Prostate gland (tissue), 2 donors: ENCODE data around the gene LRRC14B. TPM values are rescaled to one million over a fixed set of nuclear protein-coding genes. Genes with fewer than 3 reads are reported as not detected.
A peak's percentile ranks its signal among the peaks of the same experiment; 100 is the strongest.
"Not testable (repeated sequence)": the region's sequence is repeated elsewhere in the genome, so short reads cannot be mapped to it uniquely, and the experiment has no call there.

Experiments
- DNase-seq: peaks from one replicate; pipeline ENCODE4 v3.0.0-alpha.2; 2019; ENCODE audit warnings: low spot score
- H3K27ac ChIP-seq, 2 donors: fragments of 200-600 bp; sonication (generic); 2 replicates each; pipeline ENCODE4 v1.5.1; 2017 to 2019
- H3K27me3 ChIP-seq: fragments of 200-600 bp; sonication (generic); replicated peaks from 2 replicates; pipeline ENCODE4 v1.5.1; 2019; ENCODE audit not compliant: insufficient read depth
- H3K36me3 ChIP-seq, 2 donors: fragments of 200-600 bp; sonication (generic); 1 replicate in 1 of 2; 2 replicates in 1 of 2; pipeline versions ENCODE4 v1.5.1 to v1.8.1; 2017 to 2019
- H3K4me1 ChIP-seq: fragments of 200-600 bp; sonication (generic); replicated peaks from 2 replicates; pipeline ENCODE4 v1.5.1; 2019
- H3K4me3 ChIP-seq, 2 donors: fragments of 200-600 bp; sonication (generic); 2 replicates each; pipeline ENCODE4 v1.5.1; 2017 to 2019
- H3K9me3 ChIP-seq: fragments of 200-600 bp; sonication (generic); 2 replicates; pipeline ENCODE4 v1.5.1; 2017
- POLR2A ChIP-seq: fragments of 450-650 bp; IDR thresholded peaks from one replicate; pipeline ENCODE4 v1.6.1; 2016; ENCODE audit warnings: antibody characterized with exemption, mild to moderate bottlenecking
- POLR2AphosphoS5 ChIP-seq: sonication (generic); formaldehyde crosslinking; IDR thresholded peaks from one replicate; pipeline ENCODE4 v1.6.1; 2017; ENCODE audit warnings: antibody characterized with exemption
- WGBS: methylation state at CpG from one replicate; pipeline ENCODE4 v1.1.5; 2018; 5-methylcytosine and 5-hydroxymethylcytosine counted together
- intact Hi-C: fragments of 100-400 bp; cut with DNase I; formaldehyde crosslinking; loops from one replicate; pipeline ENCODE4 v1.14.2; 2022
- total RNA-seq, 2 donors: library from RNA; depleted of rRNA; stranded (reverse); fragments of >200 nt; gene quantifications; one replicate each; pipeline ENCODE4 v1.1.0, GENCODE V29; 2016
- TF ChIP-seq, protein P1 (sequence below), 4 experiments: fragments of 200-600 bp in 2 of 4; fragments of 450-650 bp in 2 of 4; sonication (generic) in 2 of 4; IDR thresholded peaks; 1 replicate in 3 of 4; 2 replicates in 1 of 4; pipeline ENCODE4 v1.5.1; 2016 to 2019; ENCODE audit warnings: antibody characterized with exemption in 4 of 4, mild to moderate bottlenecking in 2 of 4, moderate library complexity in 2 of 4

Gene LRRC14B
- total RNA-seq, 2 donors from 2014 or later = 1.0 TPM; not detected in 1

DNA sequence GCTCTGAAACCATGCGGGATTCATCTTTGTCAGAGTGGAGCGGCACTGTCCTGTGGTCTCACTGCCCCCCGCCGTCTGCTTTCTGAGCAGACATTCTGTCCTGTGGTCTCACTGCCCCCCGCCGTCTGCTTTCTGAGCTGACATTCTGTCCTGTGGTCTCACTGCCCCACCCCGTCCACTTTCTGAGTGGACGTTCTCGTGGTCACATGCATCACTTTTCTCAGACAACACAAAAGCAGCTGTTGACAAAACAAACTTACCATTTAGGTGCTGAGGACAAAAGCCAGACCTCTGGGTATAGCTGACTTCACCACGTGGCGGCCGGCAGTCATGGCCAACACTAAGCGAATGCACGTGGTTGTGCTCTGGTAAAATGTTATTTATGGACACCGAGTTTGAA, 2.8 kb downstream of the LRRC14B start:
- no peaks in the 10 kb centered on the region for H3K27me3 ChIP-seq
- no peaks in the 10 kb centered on the region for H3K9me3 ChIP-seq
- no peak for TF ChIP-seq POLR2AphosphoS5
- peaks cover 5% of the 10 kb centered on the region for H3K4me1 ChIP-seq
- WGBS = 87% methylated on average over 15 of the region's 15 CpGs
- H3K36me3 ChIP-seq = no peaks in the 10 kb centered on the region
- H3K27ac ChIP-seq = no peak overlapping the region
- intact Hi-C loops = no loop called here
- no peak overlapping the region for H3K4me3 ChIP-seq
- DNase-seq = no peak

DNA sequence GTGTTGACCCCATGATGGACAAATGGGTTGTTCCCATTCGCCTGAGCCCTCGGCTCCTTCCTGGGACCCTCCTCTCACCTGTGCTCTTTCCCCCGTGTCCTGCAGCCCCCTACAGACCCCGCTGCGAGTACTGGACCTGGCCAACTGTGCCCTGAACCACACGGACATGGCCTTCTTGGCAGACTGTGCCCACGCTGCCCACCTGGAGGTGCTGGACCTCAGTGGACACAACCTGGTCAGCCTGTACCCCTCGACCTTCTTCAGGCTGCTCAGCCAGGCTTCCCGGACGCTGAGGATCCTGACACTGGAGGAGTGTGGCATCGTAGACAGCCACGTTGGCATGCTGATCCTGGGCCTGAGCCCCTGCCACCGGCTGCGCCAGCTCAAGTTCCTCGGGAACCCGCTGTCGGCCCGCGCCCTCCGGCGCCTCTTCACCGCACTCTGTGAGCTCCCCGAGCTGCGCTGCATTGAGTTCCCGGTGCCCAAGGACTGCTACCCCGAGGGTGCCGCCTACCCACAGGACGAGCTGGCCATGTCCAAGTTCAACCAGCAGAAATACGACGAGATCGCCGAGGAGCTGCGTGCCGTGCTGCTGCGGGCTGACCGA, 3.4 kb downstream of the LRRC14B start:
- no peaks in the 10 kb centered on the region for H3K27me3 ChIP-seq
- no peak overlapping the region for H3K4me3 ChIP-seq
- H3K36me3 ChIP-seq = no peaks in the 10 kb centered on the region
- TF ChIP-seq, protein P1, sequence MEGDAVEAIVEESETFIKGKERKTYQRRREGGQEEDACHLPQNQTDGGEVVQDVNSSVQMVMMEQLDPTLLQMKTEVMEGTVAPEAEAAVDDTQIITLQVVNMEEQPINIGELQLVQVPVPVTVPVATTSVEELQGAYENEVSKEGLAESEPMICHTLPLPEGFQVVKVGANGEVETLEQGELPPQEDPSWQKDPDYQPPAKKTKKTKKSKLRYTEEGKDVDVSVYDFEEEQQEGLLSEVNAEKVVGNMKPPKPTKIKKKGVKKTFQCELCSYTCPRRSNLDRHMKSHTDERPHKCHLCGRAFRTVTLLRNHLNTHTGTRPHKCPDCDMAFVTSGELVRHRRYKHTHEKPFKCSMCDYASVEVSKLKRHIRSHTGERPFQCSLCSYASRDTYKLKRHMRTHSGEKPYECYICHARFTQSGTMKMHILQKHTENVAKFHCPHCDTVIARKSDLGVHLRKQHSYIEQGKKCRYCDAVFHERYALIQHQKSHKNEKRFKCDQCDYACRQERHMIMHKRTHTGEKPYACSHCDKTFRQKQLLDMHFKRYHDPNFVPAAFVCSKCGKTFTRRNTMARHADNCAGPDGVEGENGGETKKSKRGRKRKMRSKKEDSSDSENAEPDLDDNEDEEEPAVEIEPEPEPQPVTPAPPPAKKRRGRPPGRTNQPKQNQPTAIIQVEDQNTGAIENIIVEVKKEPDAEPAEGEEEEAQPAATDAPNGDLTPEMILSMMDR (IDR thresholded peaks at IDR 0.05) = no peak
- TF ChIP-seq POLR2AphosphoS5 (no peak), POLR2A (no peak)
- intact Hi-C loops = no loop called here
- H3K4me1 ChIP-seq = peaks cover 5% of the 10 kb centered on the region
- no peak overlapping the region for H3K27ac ChIP-seq
- H3K9me3 ChIP-seq = no peaks in the 10 kb centered on the region
- DNase-seq = no peak
- WGBS = 93% methylated on average over 36 of the region's 36 CpGs

DNA sequence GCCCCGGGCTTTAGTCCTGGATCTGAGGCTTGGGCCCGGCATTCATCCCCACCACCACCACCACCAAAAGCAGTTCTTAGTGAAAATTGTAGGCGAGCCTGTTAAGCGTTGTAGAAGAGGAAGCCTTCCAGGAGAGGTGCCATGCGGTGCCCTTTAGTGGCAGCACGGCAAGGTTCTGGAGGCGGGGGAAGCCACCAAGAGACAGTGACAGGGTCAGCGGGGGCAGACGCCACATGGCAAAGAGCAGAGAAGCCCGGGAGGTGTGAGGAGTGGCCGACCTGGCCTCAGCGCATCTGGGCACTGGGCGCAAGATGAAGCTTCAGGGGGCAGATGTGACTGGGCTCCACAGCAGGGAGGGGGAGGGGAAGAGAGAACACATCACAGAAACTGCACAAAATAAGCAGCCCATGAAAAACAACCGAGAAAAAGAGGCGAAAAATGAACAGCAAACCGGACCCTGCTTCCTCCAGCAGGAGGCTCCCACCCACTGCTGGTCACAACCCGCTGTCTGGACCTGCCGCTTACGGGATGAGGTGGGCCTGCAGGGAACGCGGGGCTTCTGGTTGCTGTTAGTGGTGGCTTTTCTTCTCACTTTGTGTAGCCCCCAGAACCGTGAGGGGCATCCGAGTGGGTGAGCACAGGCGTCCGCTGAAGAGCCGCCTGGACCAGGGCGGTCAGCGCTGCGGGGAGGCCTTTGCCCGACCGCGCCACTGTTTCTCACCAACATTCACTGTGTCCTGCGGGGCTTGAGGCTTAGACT, 4.3 kb downstream of the LRRC14B start:
- H3K27me3 ChIP-seq = no peaks in the 10 kb centered on the region
- no peaks in the 10 kb centered on the region for H3K9me3 ChIP-seq
- intact Hi-C loops = no loop called here
- TF ChIP-seq POLR2A (no peak), POLR2AphosphoS5 (no peak)
- TF ChIP-seq, protein P1 (IDR thresholded peaks at IDR 0.05) = no peak
- no peaks in the 10 kb centered on the region for H3K36me3 ChIP-seq
- H3K4me3 ChIP-seq = no peak overlapping the region
- H3K4me1 ChIP-seq = peaks cover 5% of the 10 kb centered on the region
- 86% methylated on average over 33 of the region's 33 CpGs for WGBS
- H3K27ac ChIP-seq = no peak overlapping the region
- no peak for DNase-seq

GRCh38 chr5:196350-196749, 5.1 kb downstream of the LRRC14B start:
- intact Hi-C loops = no loop called here
- no peak for DNase-seq
- H3K27ac ChIP-seq = no peak overlapping the region
- H3K27me3 ChIP-seq = no peaks in the 10 kb centered on the region
- H3K4me3 ChIP-seq = no peak overlapping the region
- H3K4me1 ChIP-seq = peaks cover 2% of the 10 kb centered on the region
- H3K9me3 ChIP-seq = no peaks in the 10 kb centered on the region
- TF ChIP-seq, protein P1 (IDR thresholded peaks at IDR 0.05) = no peak
- TF ChIP-seq POLR2A (no peak), POLR2AphosphoS5 (no peak)
- WGBS = 73% methylated on average over 9 of the region's 10 CpGs
- no peaks in the 10 kb centered on the region for H3K36me3 ChIP-seq

DNA sequence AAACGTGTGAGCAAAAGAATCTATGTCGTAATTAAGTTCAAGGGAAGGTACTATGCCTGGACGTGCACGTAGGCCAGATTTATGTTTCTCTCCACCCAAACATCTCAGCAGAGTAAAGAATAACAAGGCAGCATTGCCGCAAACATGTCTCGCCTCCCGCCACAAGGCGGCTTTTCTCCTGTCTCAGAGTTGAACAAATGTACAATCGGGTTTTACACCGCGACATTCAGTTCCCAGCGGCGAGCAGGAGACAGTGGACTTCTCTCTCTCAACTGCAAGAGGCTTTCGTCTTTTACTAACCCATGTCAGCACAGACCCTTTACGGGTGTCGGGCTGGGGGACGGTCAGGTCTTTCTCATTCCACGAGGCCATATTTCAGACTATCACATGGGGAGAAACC, 5.7 kb downstream of the LRRC14B start:
- H3K9me3 ChIP-seq, H3K4me1 ChIP-seq, H3K27ac ChIP-seq, H3K4me3 ChIP-seq, H3K36me3 ChIP-seq, H3K27me3 ChIP-seq, intact Hi-C loops, DNase-seq: not testable (repeated sequence)
- TF ChIP-seq, protein P1 (IDR thresholded peaks at IDR 0.05) = peak in 1 of 4 experiments; percentile 25
- WGBS = 16% methylated on average over 18 of the region's 18 CpGs
